Measurements from ENCODE around the gene CPNE9. TPM values are rescaled to one million over a fixed set of nuclear protein-coding genes. Genes with fewer than 3 reads are reported as not detected.

The CPNE9 gene
- polyA plus RNA-seq, 1 of the 3 experiments (the other 2 are of a cell fraction) = 0.03 TPM

DNA sequence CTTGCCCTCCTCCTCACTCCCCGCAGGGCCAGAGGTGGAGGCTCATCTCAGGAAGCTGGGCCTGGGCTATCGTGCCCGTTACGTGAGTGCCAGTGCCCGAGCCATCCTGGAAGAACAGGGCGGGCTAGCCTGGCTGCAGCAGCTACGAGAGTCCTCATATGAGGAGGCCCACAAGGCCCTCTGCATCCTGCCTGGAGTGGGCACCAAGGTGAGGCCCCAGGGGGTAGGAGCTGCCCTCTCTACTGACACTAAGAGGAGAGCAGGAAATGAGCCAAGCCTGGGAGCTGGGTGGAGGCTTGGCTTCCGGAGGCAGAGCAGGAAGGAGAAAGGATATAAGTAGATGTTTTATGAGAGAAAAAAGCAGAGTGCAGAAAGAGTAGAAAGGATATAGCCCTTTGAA, 51.0 kb downstream of the CPNE9 start:
- no peak for DNase-seq
- H3K9me2 ChIP-seq = no peaks in the 10 kb centered on the region
- H3K36me3 ChIP-seq (replicated peaks in 1 of 2; ENCODE audit: control insufficient read depth in 1 of 2, insufficient read depth in 2 of 2, low read length in 1 of 2) = peaks cover 29 to 34% of the 10 kb centered on the region in 2 experiments
- no peaks in the 10 kb centered on the region for H3K27me3 ChIP-seq (ENCODE audit: insufficient read depth)
- no peak overlapping the region for H3K4me2 ChIP-seq
- H3K27ac ChIP-seq (ENCODE audit: low read depth in 2 of 2, low read length in 1 of 2) = no peak overlapping the region
- H3F3A ChIP-seq (replicated peaks; ENCODE audit: insufficient read depth) = no peaks in the 10 kb centered on the region
- no peak overlapping the region for H3K4me3 ChIP-seq (ENCODE audit: low read depth in 2 of 2, low read length in 1 of 2)
- peaks cover 23% of the 10 kb centered on the region for H3K79me2 ChIP-seq (ENCODE audit: insufficient read depth)
- H2AFZ ChIP-seq (ENCODE audit: low read depth) = no peak overlapping the region
- WGBS (ENCODE audit: low lambda C conversion rate) = 88% methylated on average over 4 of the region's 8 CpGs
- TF ChIP-seq FOXM1 (IDR thresholded peaks at IDR 0.05; ENCODE audit: low read depth) (no peak), MXI1 (IDR thresholded peaks at IDR 0.05; ENCODE audit: low read depth, low read length) (no peak), MEF2A (IDR thresholded peaks at IDR 0.05; ENCODE audit: borderline replicate concordance, low read depth) (no peak), RXRA (IDR thresholded peaks at IDR 0.05; ENCODE audit: borderline replicate concordance, low read depth) (no peak), NRF1 (IDR thresholded peaks at IDR 0.05; ENCODE audit: low read depth, low read length) (no peak), TCF12 (IDR thresholded peaks at IDR 0.05) (no peak), NFIC (IDR thresholded peaks at IDR 0.05; ENCODE audit: borderline replicate concordance) (no peak), ELF1 (IDR thresholded peaks at IDR 0.05) (no peak), RAD21 (IDR thresholded peaks at IDR 0.05; ENCODE audit: low read length) (no peak), POLR2AphosphoS5 (IDR thresholded peaks at IDR 0.05; ENCODE audit: low read depth, low read length) (no peak), SIN3A (IDR thresholded peaks at IDR 0.05; ENCODE audit: borderline replicate concordance, low read depth, low read length) (no peak), RFX5 (IDR thresholded peaks at IDR 0.05; ENCODE audit: low read length) (no peak), YY1 (IDR thresholded peaks at IDR 0.05; ENCODE audit: low read depth) (no peak), GATA2 (CRISPR knock-in tag; IDR thresholded peaks at IDR 0.05) (no peak), EP300 (IDR thresholded peaks at IDR 0.05; ENCODE audit: borderline replicate concordance in 1 of 2, low read depth in 1 of 2, low read length in 1 of 2) (no peak), FOSL2 (IDR thresholded peaks at IDR 0.05; ENCODE audit: borderline replicate concordance, low read depth) (no peak)
- TF ChIP-seq, protein P1, sequence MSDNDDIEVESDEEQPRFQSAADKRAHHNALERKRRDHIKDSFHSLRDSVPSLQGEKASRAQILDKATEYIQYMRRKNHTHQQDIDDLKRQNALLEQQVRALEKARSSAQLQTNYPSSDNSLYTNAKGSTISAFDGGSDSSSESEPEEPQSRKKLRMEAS (IDR thresholded peaks at IDR 0.05; ENCODE audit: low read depth) = no peak
- TF ChIP-seq, protein P2, sequence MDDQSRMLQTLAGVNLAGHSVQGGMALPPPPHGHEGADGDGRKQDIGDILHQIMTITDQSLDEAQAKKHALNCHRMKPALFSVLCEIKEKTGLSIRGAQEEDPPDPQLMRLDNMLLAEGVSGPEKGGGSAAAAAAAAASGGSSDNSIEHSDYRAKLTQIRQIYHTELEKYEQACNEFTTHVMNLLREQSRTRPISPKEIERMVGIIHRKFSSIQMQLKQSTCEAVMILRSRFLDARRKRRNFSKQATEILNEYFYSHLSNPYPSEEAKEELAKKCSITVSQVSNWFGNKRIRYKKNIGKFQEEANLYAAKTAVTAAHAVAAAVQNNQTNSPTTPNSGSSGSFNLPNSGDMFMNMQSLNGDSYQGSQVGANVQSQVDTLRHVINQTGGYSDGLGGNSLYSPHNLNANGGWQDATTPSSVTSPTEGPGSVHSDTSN (IDR thresholded peaks at IDR 0.05) = no peak
- TF ChIP-seq, protein P3, sequence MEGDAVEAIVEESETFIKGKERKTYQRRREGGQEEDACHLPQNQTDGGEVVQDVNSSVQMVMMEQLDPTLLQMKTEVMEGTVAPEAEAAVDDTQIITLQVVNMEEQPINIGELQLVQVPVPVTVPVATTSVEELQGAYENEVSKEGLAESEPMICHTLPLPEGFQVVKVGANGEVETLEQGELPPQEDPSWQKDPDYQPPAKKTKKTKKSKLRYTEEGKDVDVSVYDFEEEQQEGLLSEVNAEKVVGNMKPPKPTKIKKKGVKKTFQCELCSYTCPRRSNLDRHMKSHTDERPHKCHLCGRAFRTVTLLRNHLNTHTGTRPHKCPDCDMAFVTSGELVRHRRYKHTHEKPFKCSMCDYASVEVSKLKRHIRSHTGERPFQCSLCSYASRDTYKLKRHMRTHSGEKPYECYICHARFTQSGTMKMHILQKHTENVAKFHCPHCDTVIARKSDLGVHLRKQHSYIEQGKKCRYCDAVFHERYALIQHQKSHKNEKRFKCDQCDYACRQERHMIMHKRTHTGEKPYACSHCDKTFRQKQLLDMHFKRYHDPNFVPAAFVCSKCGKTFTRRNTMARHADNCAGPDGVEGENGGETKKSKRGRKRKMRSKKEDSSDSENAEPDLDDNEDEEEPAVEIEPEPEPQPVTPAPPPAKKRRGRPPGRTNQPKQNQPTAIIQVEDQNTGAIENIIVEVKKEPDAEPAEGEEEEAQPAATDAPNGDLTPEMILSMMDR (IDR thresholded peaks at IDR 0.05) = no peak
- no peak overlapping the region for H3K9ac ChIP-seq
- ChIA-PET CTCF (no interaction called here), POLR2A (no interaction called here)
- no peaks in the 10 kb centered on the region for H3K9me3 ChIP-seq
- no peaks in the 10 kb centered on the region for H4K20me1 ChIP-seq (ENCODE audit: insufficient read depth)
- H3K4me1 ChIP-seq (ENCODE audit: control insufficient read depth in 1 of 2, insufficient read depth in 2 of 2, low read depth in 1 of 2, low read length in 1 of 2) = peaks cover 0 to 12% of the 10 kb centered on the region in 2 experiments; a peak in 1 of 4 replicates
